ENCODE results near the gene PRKAG1.

Gene PRKAG1

GRCh38 chr12:49010092-49010668 is 8.4 kb downstream of the PRKAG1 start:
- Histone ChIP-seq H3K36me3 (no peaks in the 10 kb centered on the region; the same call in 1 of the 2 replicates), H3K4me3 (ENCODE audit: low read depth, low read length) (no peak overlapping the region), H3K9me3 (ENCODE audit: severe bottlenecking) (no peaks in the 10 kb centered on the region)

DNA sequence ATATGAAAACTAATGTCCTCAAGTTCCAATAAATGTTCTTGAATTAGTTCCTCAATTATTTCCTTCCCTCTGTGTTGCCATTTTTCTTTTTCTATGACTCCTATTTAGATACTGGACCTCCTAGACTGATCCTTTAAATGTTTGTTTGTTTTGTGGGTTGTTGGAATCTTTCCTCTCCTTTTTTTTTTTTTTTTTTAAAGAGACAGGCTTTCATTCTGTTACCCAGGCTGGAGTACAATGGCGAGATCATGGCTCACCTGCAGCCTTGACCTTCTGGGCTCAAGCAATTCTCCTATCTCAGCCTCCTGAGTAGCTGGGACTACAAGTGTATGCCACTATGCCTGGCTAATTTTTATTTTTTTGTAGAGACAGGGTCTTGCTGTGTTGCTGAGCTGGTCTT is 9.6 kb downstream of the PRKAG1 start:
- TF ChIP-seq, protein P1, sequence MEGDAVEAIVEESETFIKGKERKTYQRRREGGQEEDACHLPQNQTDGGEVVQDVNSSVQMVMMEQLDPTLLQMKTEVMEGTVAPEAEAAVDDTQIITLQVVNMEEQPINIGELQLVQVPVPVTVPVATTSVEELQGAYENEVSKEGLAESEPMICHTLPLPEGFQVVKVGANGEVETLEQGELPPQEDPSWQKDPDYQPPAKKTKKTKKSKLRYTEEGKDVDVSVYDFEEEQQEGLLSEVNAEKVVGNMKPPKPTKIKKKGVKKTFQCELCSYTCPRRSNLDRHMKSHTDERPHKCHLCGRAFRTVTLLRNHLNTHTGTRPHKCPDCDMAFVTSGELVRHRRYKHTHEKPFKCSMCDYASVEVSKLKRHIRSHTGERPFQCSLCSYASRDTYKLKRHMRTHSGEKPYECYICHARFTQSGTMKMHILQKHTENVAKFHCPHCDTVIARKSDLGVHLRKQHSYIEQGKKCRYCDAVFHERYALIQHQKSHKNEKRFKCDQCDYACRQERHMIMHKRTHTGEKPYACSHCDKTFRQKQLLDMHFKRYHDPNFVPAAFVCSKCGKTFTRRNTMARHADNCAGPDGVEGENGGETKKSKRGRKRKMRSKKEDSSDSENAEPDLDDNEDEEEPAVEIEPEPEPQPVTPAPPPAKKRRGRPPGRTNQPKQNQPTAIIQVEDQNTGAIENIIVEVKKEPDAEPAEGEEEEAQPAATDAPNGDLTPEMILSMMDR (IDR thresholded peaks at IDR 0.05; ENCODE audit: low read depth, low read length): no peak

More at GRCh38 chr12:49010092-49010668, 8.4 kb downstream of the PRKAG1 start:
- Histone ChIP-seq H3K27ac (no peak overlapping the region), H3K27me3 (ENCODE audit: insufficient read depth, low read depth, severe bottlenecking) (no peaks in the 10 kb centered on the region)
- DNase-seq: no peak
- TF ChIP-seq, protein P1 (IDR thresholded peaks at IDR 0.05; ENCODE audit: low read depth, low read length): no peak

DNA sequence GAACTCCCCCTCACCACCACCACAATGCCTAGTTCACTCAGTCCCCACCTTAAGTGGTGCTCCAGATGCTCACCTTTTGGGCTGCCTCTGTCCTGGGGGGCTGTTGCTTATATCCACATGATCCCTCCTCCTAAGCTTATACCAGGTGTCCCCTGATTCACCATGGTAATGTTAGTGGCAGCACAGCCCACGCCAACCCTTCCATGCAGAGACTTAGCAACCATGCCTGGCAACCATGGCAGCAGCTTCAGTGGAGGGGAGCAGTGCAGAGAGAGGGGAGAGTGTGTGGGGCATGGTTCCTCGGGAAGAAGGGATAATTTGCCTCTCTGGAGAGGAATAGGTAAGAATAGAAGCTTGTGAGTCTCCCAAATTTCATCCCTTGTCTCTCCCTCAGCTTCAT is 18.2 kb downstream of the PRKAG1 start:
- TF ChIP-seq, protein P1 (IDR thresholded peaks at IDR 0.05; ENCODE audit: low read depth, low read length): no peak
- Histone ChIP-seq H3K4me3 (ENCODE audit: low read depth, low read length) (no peak overlapping the region), H3K9me3 (ENCODE audit: severe bottlenecking) (no peaks in the 10 kb centered on the region), H3K27ac (no peak overlapping the region), H3K27me3 (ENCODE audit: insufficient read depth, low read depth, severe bottlenecking) (peaks cover 8% of the 10 kb centered on the region), H3K36me3 (no peaks in the 10 kb centered on the region)
- DNase-seq: no peak

More for the DNA sequence above, 9.6 kb downstream of the PRKAG1 start:
- Histone ChIP-seq H3K36me3 (no peaks in the 10 kb centered on the region; the same call in 1 of the 2 replicates), H3K9me3 (ENCODE audit: severe bottlenecking) (no peaks in the 10 kb centered on the region), H3K27me3 (ENCODE audit: insufficient read depth, low read depth, severe bottlenecking) (no peaks in the 10 kb centered on the region), H3K4me3 (ENCODE audit: low read depth, low read length) (no peak overlapping the region), H3K27ac (no peak overlapping the region)
- DNase-seq: no peak

- Histone ChIP-seq H3K27me3 (ENCODE audit: insufficient read depth, low read depth, severe bottlenecking) (peaks cover 8% of the 10 kb centered on the region), H3K27ac (no peak within 1 kb of the TSS), H3K9me3 (ENCODE audit: severe bottlenecking) (no peaks in the 10 kb centered on the region), H3K36me3 (no peaks in the 10 kb centered on the region), H3K4me3 (ENCODE audit: low read depth, low read length) (peak within 1 kb of the TSS; percentile 43)
- TF ChIP-seq, protein P1 (IDR thresholded peaks at IDR 0.05; ENCODE audit: low read depth, low read length): no peak
- peak; percentile 49 for DNase-seq
These were observed 19.0 kb downstream of the PRKAG1 start, which contains the start of gene DDN for GRCh38 chr12:48999371-49000131. Gene DDN, minus strand, starts transcription at chr12:48999375. Its CDS starts 88 bp downstream, at chr12:48999287.

GRCh38 chr12:48998497-48999353 is 19.9 kb downstream of the PRKAG1 start:
- peaks cover 8% of the 10 kb centered on the region for H3K27me3 ChIP-seq (ENCODE audit: insufficient read depth, low read depth, severe bottlenecking)
- DNase-seq: no peak

More at GRCh38 chr12:48998497-48999353, 19.9 kb downstream of the PRKAG1 start:
- TF ChIP-seq, protein P1 (IDR thresholded peaks at IDR 0.05; ENCODE audit: low read depth, low read length): no peak
- Histone ChIP-seq H3K36me3 (no peaks in the 10 kb centered on the region), H3K27ac (no peak overlapping the region), H3K9me3 (ENCODE audit: severe bottlenecking) (no peaks in the 10 kb centered on the region), H3K4me3 (ENCODE audit: low read depth, low read length) (peak overlapping the region; percentile 43)

All from WERI-Rb-1 (cell line).